Measurements from ENCODE around the gene IL36A.

IL36A gene

DNA sequence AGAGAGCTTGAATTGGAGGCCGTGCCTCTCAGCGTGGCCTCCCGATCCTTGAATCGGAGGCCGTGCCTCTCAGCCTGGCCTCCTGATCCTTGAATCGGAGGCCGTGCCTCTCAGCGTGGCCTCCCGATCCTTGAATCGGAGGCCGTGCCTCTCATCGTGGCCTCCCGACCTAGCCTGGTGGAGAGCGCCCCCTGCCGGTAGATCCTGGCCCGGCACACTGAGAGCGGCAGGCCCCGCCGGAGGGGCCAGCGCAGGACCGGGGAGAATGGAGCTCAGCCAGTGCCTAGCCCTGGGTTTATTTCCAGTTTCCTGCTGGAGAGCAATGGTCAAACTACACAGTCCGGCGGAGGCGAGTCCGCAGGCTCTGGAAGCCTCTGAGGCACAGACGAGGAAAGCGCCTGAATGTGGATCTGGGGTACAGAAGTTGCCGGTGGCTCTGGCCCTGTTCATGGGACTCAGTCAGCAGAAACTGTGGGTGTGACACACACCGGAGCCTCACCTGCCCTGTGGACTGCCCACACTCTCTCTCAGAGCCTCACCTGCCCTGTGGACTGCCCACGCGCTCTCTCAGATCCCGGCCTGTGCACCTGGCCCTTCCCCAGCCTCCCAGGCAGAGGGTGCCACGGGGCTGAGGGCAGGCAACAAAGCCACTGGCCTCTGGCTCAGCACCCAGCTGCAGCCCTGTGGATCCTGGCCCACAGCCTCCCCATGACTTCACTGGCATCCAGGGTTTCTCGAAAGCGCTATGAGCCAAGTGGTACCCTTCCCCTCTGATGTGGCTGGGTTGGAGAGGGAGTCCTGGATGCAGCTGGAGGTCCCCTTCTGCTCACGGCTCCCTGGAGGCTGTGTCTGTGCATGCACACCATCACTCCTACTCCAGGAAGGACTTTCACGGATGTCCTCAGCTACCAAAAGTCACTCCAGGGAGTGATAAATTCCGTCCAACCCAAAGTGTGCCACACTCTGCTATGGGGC lies 45.9 kb downstream of the IL36A start:
- no peak for DNase-seq (ENCODE audit: low read depth in 4 of 4, low spot score in 1 of 4)

- DNase-seq (ENCODE audit: low read depth in 4 of 4, low spot score in 1 of 4), result no peak
These were observed 47.2 kb downstream of the IL36A start, which contains the start of gene IL36B for GRCh38 chr2:113052396-113052917. TSS of gene IL36B (minus strand) at chr2:113052867.

GRCh38 chr2:113053666-113054065 lies 48.4 kb downstream of the IL36A start:
- no peak for DNase-seq (ENCODE audit: low read depth in 4 of 4, low spot score in 1 of 4)

DNA sequence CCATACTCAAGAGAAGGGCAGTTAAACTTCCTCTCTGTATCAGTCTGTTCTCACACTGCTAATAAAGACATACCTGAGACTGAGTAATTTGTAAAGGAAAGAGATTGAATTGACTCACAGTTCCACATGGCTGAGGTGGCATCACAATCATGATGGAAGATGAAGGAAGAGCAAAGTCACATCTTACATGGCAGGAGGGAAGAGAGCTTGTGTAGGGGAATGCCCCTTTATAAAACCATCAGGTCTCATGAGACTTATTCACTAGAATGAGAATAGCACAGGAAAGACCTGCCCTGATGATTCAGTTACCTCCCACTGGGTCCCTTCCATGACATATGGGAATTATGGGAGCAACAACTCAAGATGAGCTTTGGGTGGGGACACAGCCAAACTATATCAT lies 48.8 kb downstream of the IL36A start:
- DNase-seq (ENCODE audit: low read depth in 4 of 4, low spot score in 1 of 4), result no peak

GRCh38 chr2:113056521-113056920 lies 51.3 kb downstream of the IL36A start:
- no peak for DNase-seq (ENCODE audit: low read depth in 4 of 4, low spot score in 1 of 4)

- no peak for DNase-seq (ENCODE audit: low read depth in 4 of 4, low spot score in 1 of 4)
These were observed 51.9 kb downstream of the IL36A start for GRCh38 chr2:113057117-113057516.
